H1 (cell line): ENCODE results near the gene CSAD. TPM values are rescaled to one million over a fixed set of nuclear protein-coding genes. Genes with fewer than 3 reads are reported as not detected.

Experiments
- ZNF274 ChIP-seq: IDR thresholded peaks from 2 replicates; pipeline ENCODE4 v1.7.0; 2012; ENCODE audit warnings: low read length, borderline replicate concordance; ENCODE audit errors: extremely low read depth
- polyA plus RNA-seq, 7 experiments: library from polyadenylated mRNA; depleted of rRNA in 3 of 7; stranded (reverse) in 5 of 7; unstranded in 2 of 7; fragments of >200 nt in 5 of 7; fragments of 200-250 nt in 2 of 7; gene quantifications; 1 replicate in 5 of 7; 2 replicates in 1 of 7; 4 replicates in 1 of 7; pipeline versions ENCODE4 v1.2.1 to v1.2.3, GENCODE V29; 2011 to 2013; ENCODE audit warnings: missing spikeins in 2 of 7, mixed read lengths in 2 of 7
- total RNA-seq: library from RNA; stranded (reverse); fragmentation: NEBNext Ultra II Directional; extraction: Animal tissue kit (Norgen Biotek cat#: 25700); gene quantifications from 2 replicates; pipeline ENCODE4 v1.2.1, GENCODE V29; 2021

CSAD gene
- total and polyA plus RNA-seq, 2 of the 8 experiments (the other 6 are each of a cell fraction or from before 2014, with no cell fraction given): 8.8 to 11.3 TPM

DNA sequence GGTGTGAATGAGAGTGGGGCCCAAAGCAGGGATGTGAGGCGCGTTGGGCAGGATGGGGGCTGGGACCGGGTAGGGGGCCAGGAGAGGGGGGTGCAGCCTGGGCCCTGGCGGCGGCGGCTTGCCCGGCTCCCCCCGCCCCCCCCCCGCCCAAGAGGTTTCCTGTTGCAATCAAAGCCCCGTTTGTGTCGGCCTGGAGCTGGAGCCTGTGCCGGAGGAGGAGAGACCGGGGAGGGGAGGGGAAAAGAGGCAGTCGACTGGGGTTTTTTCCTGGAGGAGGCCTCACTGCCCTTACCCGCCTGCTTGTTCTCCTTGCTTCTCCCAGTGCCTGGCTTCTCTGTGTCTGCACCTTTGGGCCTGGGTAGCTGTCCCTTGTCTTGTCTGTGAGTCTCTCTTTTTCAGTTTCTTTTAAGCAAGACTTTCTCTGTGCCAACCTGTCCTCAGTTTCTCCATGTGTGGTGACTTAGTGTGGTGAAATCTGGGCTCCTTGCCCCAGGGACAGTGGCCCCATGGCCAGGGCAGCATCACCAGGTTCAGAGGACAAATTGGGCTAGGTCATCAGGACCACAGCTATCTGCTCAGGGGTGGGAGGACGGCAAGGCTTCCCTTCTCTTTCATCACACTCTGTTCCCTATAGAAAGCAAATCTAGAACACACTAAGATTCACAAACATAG lies 42.8 kb upstream of the CSAD start (continued):
- no peak for TF ChIP-seq ZNF274
